Prostate gland (tissue), 2 donors: ENCODE results near the gene CUL7.

Experiments
- CTCF ChIP-seq, 4 experiments: fragments of 200-600 bp in 2 of 4; fragments of 450-650 bp in 2 of 4; sonication (generic) in 2 of 4; IDR thresholded peaks; 1 replicate in 3 of 4; 2 replicates in 1 of 4; pipeline ENCODE4 v1.5.1; 2016 to 2019; ENCODE audit warnings: antibody characterized with exemption in 4 of 4, mild to moderate bottlenecking in 2 of 4, moderate library complexity in 2 of 4
- POLR2A ChIP-seq: fragments of 450-650 bp; IDR thresholded peaks from one replicate; pipeline ENCODE4 v1.6.1; 2016; ENCODE audit warnings: antibody characterized with exemption, mild to moderate bottlenecking
- POLR2AphosphoS5 ChIP-seq: sonication (generic); formaldehyde crosslinking; IDR thresholded peaks from one replicate; pipeline ENCODE4 v1.6.1; 2017; ENCODE audit warnings: antibody characterized with exemption

- TF ChIP-seq CTCF (IDR thresholded peaks at IDR 0.05), result no peak
- TF ChIP-seq POLR2AphosphoS5, result peak; percentile 89
- TF ChIP-seq POLR2A, result no peak
Measured at GRCh38 chr6:43090559-43090956, 36.9 kb upstream of the CUL7 start.
